ENCODE results near the gene DUOX1. TPM values are rescaled to one million over a fixed set of nuclear protein-coding genes. Genes with fewer than 3 reads are reported as not detected.

DUOX1 gene
- total and polyA plus RNA-seq, 4 donors, result 0.02 to 0.94 (median 0.08) TPM; not detected in 1

- no peaks in the 10 kb centered on the region for H3K9me3 ChIP-seq (ENCODE audit: control insufficient read depth in 4 of 4, low read length in 3 of 4)
- 92% methylated on average over 10 of the region's 10 CpGs for WGBS
- H3K27ac ChIP-seq (ENCODE audit: low read depth in 1 of 2, low read length in 2 of 2), result no peak overlapping the region
- DNase-seq (ENCODE audit: low spot score), result no peak
- H3K4me3 ChIP-seq (ENCODE audit: low read depth in 1 of 3, low read length in 3 of 3), result no peak overlapping the region
- no peaks in the 10 kb centered on the region for H3K36me3 ChIP-seq (ENCODE audit: control insufficient read depth in 4 of 4, insufficient read depth in 3 of 4, low read depth in 1 of 4, low read length in 3 of 4)
- no peaks in the 10 kb centered on the region for H3K4me1 ChIP-seq (ENCODE audit: control insufficient read depth in 4 of 4, insufficient read depth in 4 of 4, low read length in 3 of 4)
- TF ChIP-seq SP1 (IDR thresholded peaks at IDR 0.05) (peak; percentile 29), FOXA2 (IDR thresholded peaks at IDR 0.05) (no peak), NR2F2 (IDR thresholded peaks at IDR 0.05) (peak; percentile 26)
- no peaks in the 10 kb centered on the region for H3K27me3 ChIP-seq (ENCODE audit: control insufficient read depth in 4 of 4, insufficient read depth in 4 of 4, low read length in 3 of 4)
- H3K9ac ChIP-seq (ENCODE audit: low read depth in 1 of 2, low read length in 2 of 2), result no peak overlapping the region
Measured at GRCh38 chr15:45088801-45089711, 40.7 kb upstream of the DUOX1 start.

- Histone ChIP-seq H3K9ac (ENCODE audit: low read depth in 1 of 2, low read length in 2 of 2) (no peak overlapping the region), H3K4me1 (ENCODE audit: control insufficient read depth in 4 of 4, insufficient read depth in 4 of 4, low read length in 3 of 4) (no peaks in the 10 kb centered on the region), H3K27ac (ENCODE audit: low read depth in 1 of 2, low read length in 2 of 2) (no peak overlapping the region), H3K4me3 (ENCODE audit: low read depth in 1 of 3, low read length in 3 of 3) (no peak overlapping the region), H3K36me3 (ENCODE audit: control insufficient read depth in 4 of 4, insufficient read depth in 3 of 4, low read depth in 1 of 4, low read length in 3 of 4) (no peaks in the 10 kb centered on the region), H3K9me3 (ENCODE audit: control insufficient read depth in 4 of 4, low read length in 3 of 4) (no peaks in the 10 kb centered on the region), H3K27me3 (ENCODE audit: control insufficient read depth in 4 of 4, insufficient read depth in 4 of 4, low read length in 3 of 4) (no peaks in the 10 kb centered on the region)
- WGBS, result 80% methylated on average over 3 of the region's 3 CpGs
- no peak for DNase-seq (ENCODE audit: low spot score)
- no peak for TF ChIP-seq REST (IDR thresholded peaks at IDR 0.05)
- no peak for TF ChIP-seq YY1 (IDR thresholded peaks at IDR 0.05)
- no peak for TF ChIP-seq JUND (IDR thresholded peaks at IDR 0.05)
- no peak for TF ChIP-seq HNF4A (conservative IDR thresholded peaks at IDR 0.05)
- no peak for TF ChIP-seq TAF1 (conservative IDR thresholded peaks at IDR 0.05)
- TF ChIP-seq RAD21 (IDR thresholded peaks at IDR 0.05), result no peak
- no peak for TF ChIP-seq ATF3 (IDR thresholded peaks at IDR 0.05)
- TF ChIP-seq MAX (IDR thresholded peaks at IDR 0.05), result no peak
- no peak for TF ChIP-seq GABPA (IDR thresholded peaks at IDR 0.05 in 1 of 2, conservative IDR thresholded peaks at IDR 0.05 in 1 of 2)
- TF ChIP-seq CTCF (IDR thresholded peaks at IDR 0.05; ENCODE audit: low read depth, low read length, missing input control), result no peak
- TF ChIP-seq NR2F2 (IDR thresholded peaks at IDR 0.05), result no peak
- no peak for TF ChIP-seq SP1 (IDR thresholded peaks at IDR 0.05)
- TF ChIP-seq RXRA (IDR thresholded peaks at IDR 0.05), result no peak
- TF ChIP-seq ZBTB33 (IDR thresholded peaks at IDR 0.05), result no peak
- TF ChIP-seq FOXA1 (IDR thresholded peaks at IDR 0.05), result no peak
- TF ChIP-seq HNF4G (IDR thresholded peaks at IDR 0.05), result no peak
- no peak for TF ChIP-seq FOXA2 (IDR thresholded peaks at IDR 0.05)
- no peak for TF ChIP-seq EGR1 (IDR thresholded peaks at IDR 0.05; ENCODE audit: low read depth in 2 of 2)
Measured at GRCh38 chr15:45089712-45090373, 40.0 kb upstream of the DUOX1 start.
